Prostate gland (tissue), 2 donors: ENCODE data around the gene SPTBN1. TPM values are rescaled to one million over a fixed set of nuclear protein-coding genes. Genes with fewer than 3 reads are reported as not detected.
"Not testable (repeated sequence)": the region's sequence is repeated elsewhere in the genome, so short reads cannot be mapped to it uniquely, and the experiment has no call there.

Experiments used
- DNase-seq: peaks from one replicate; pipeline ENCODE4 v3.0.0-alpha.2; 2019; ENCODE audit warnings: low spot score
- H3K27ac ChIP-seq, 2 donors: fragments of 200-600 bp; sonication (generic); 2 replicates each; pipeline ENCODE4 v1.5.1; 2017 to 2019
- H3K27me3 ChIP-seq: fragments of 200-600 bp; sonication (generic); replicated peaks from 2 replicates; pipeline ENCODE4 v1.5.1; 2019; ENCODE audit not compliant: insufficient read depth
- H3K36me3 ChIP-seq, 2 donors: fragments of 200-600 bp; sonication (generic); 1 replicate in 1 of 2; 2 replicates in 1 of 2; pipeline versions ENCODE4 v1.5.1 to v1.8.1; 2017 to 2019
- H3K4me1 ChIP-seq: fragments of 200-600 bp; sonication (generic); replicated peaks from 2 replicates; pipeline ENCODE4 v1.5.1; 2019
- H3K4me3 ChIP-seq, 2 donors: fragments of 200-600 bp; sonication (generic); 2 replicates each; pipeline ENCODE4 v1.5.1; 2017 to 2019
- H3K9me3 ChIP-seq: fragments of 200-600 bp; sonication (generic); 2 replicates; pipeline ENCODE4 v1.5.1; 2017
- CTCF ChIP-seq, 4 experiments: fragments of 200-600 bp in 2 of 4; fragments of 450-650 bp in 2 of 4; sonication (generic) in 2 of 4; IDR thresholded peaks; 1 replicate in 3 of 4; 2 replicates in 1 of 4; pipeline ENCODE4 v1.5.1; 2016 to 2019; ENCODE audit warnings: antibody characterized with exemption in 4 of 4, mild to moderate bottlenecking in 2 of 4, moderate library complexity in 2 of 4
- POLR2A ChIP-seq: fragments of 450-650 bp; IDR thresholded peaks from one replicate; pipeline ENCODE4 v1.6.1; 2016; ENCODE audit warnings: antibody characterized with exemption, mild to moderate bottlenecking
- POLR2AphosphoS5 ChIP-seq: sonication (generic); formaldehyde crosslinking; IDR thresholded peaks from one replicate; pipeline ENCODE4 v1.6.1; 2017; ENCODE audit warnings: antibody characterized with exemption
- WGBS: methylation state at CpG from one replicate; pipeline ENCODE4 v1.1.5; 2018; 5-methylcytosine and 5-hydroxymethylcytosine counted together
- intact Hi-C: fragments of 100-400 bp; cut with DNase I; formaldehyde crosslinking; loops from one replicate; pipeline ENCODE4 v1.14.2; 2022
- total RNA-seq, 2 donors: library from RNA; depleted of rRNA; stranded (reverse); fragments of >200 nt; gene quantifications; one replicate each; pipeline ENCODE4 v1.1.0, GENCODE V29; 2016

The SPTBN1 gene
- total RNA-seq, 2 donors from 2014 or later = 146 to 348 TPM

GRCh38 chr2:54526226-54526879 is 70.2 kb downstream of the SPTBN1 start:
- H3K4me1 ChIP-seq = no peaks in the 10 kb centered on the region
- no peaks in the 10 kb centered on the region for H3K27me3 ChIP-seq
- no peak for TF ChIP-seq CTCF (IDR thresholded peaks at IDR 0.05)
- TF ChIP-seq POLR2A = no peak
- no peak for TF ChIP-seq POLR2AphosphoS5
- no peaks in the 10 kb centered on the region for H3K9me3 ChIP-seq
- no peaks in the 10 kb centered on the region for H3K36me3 ChIP-seq
- intact Hi-C loops = no loop called here
- DNase-seq = no peak
- no peak overlapping the region for H3K27ac ChIP-seq
- 86% methylated on average over 12 of the region's 12 CpGs for WGBS
- H3K4me3 ChIP-seq = no peak overlapping the region

- 95% methylated on average over 1 of the region's 1 CpG for WGBS
- Histone ChIP-seq H3K4me3 (no peak overlapping the region), H3K36me3 (no peaks in the 10 kb centered on the region), H3K27ac (no peak overlapping the region), H3K9me3 (no peaks in the 10 kb centered on the region), H3K27me3 (no peaks in the 10 kb centered on the region), H3K4me1 (no peaks in the 10 kb centered on the region)
- DNase-seq = no peak
- intact Hi-C loops = no loop called here
- TF ChIP-seq CTCF (IDR thresholded peaks at IDR 0.05) = no peak
- no peak for TF ChIP-seq POLR2A
- no peak for TF ChIP-seq POLR2AphosphoS5
Measured at GRCh38 chr2:54528311-54528955, 72.3 kb downstream of the SPTBN1 start.

GRCh38 chr2:54529518-54529917 is 73.4 kb downstream of the SPTBN1 start:
- H3K4me1 ChIP-seq, H3K4me3 ChIP-seq, H3K27ac ChIP-seq, H3K36me3 ChIP-seq, H3K9me3 ChIP-seq, H3K27me3 ChIP-seq, DNase-seq, intact Hi-C loops: not testable (repeated sequence)
- WGBS = 85% methylated on average over 1 of the region's 1 CpG

GRCh38 chr2:54529935-54530334 is 73.8 kb downstream of the SPTBN1 start:
- TF ChIP-seq POLR2A (no peak), CTCF (IDR thresholded peaks at IDR 0.05) (no peak), POLR2AphosphoS5 (no peak)

GRCh38 chr2:54531558-54531957 is 75.4 kb downstream of the SPTBN1 start:
- TF ChIP-seq POLR2AphosphoS5 = no peak
- no peak for TF ChIP-seq CTCF (IDR thresholded peaks at IDR 0.05)
- no peak for TF ChIP-seq POLR2A
- Histone ChIP-seq H3K9me3 (no peaks in the 10 kb centered on the region), H3K4me1 (no peaks in the 10 kb centered on the region), H3K36me3 (peaks cover 0 to 5% of the 10 kb centered on the region in 2 donors), H3K27me3 (no peaks in the 10 kb centered on the region), H3K4me3 (no peak overlapping the region), H3K27ac (no peak overlapping the region)
- 65% methylated on average over 5 of the region's 5 CpGs for WGBS
- DNase-seq = no peak
- intact Hi-C loops = no loop called here

More at GRCh38 chr2:54529935-54530334, 73.8 kb downstream of the SPTBN1 start:
- Histone ChIP-seq H3K4me3 (no peak overlapping the region), H3K27me3 (no peaks in the 10 kb centered on the region), H3K4me1 (no peaks in the 10 kb centered on the region), H3K9me3 (no peaks in the 10 kb centered on the region), H3K27ac (no peak overlapping the region), H3K36me3 (peaks cover 0 to 5% of the 10 kb centered on the region in 2 donors)
- WGBS = 89% methylated on average over 2 of the region's 2 CpGs
- intact Hi-C loops = no loop called here
- no peak for DNase-seq
